Measurements from ENCODE around the gene IL17RB.

IL17RB gene

DNA sequence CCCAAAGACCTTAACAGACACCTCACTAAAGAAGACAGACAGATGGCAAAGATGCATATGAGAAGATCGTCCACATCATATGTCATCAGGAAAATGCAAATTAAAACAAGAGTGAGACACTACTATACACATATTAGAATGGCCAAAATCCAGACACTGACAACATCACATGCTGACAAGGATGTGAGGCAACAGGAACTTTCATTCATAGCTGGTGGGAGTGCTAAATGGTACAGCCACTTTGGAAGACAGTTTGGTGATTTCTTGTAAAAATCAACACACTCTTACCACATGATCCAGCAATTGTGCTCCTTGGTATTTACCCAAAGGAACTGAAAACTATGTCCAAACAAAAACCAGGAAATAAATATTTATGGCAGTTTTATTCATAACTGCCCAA, 17.8 kb upstream of the IL17RB start:
- no peak for DNase-seq (ENCODE audit: low read depth in 2 of 2)

GRCh38 chr3:53829605-53830004, 16.8 kb upstream of the IL17RB start:
- no peak for DNase-seq (ENCODE audit: low read depth in 2 of 2)

GRCh38 chr3:53830944-53831343, 15.4 kb upstream of the IL17RB start:
- DNase-seq (ENCODE audit: low read depth in 2 of 2) = no peak

DNA sequence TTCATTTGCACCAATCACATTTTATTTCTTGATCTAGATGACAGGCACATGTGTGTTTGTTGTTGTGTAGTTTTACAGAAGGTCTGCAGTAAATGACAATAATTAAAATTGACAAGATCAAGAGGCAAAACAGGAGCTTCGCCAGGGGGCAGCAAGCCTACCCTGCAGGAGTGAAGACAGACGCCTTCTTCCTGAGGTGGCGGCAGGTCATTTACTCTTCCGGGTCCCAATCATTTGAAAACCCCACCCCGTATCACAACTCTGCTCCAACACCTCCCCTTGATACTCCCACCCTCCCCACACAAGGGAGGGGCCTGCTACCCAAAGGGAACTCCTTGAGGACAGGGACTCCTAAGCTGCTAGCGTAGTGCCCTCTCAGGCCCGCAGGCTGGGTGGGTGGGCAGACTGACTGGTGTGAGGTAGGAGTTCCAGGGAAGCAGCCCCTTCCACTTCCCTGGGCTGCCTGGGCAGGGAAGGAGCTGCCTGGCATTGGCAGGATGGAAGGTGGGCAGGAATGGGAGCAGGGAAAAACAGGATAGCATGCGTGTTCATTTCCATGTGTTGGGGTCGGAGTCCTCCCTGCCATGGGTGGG, 13.2 kb upstream of the IL17RB start:
- DNase-seq (ENCODE audit: low read depth in 2 of 2) = no peak

GRCh38 chr3:53833700-53834099, 12.7 kb upstream of the IL17RB start:
- no peak for DNase-seq (ENCODE audit: low read depth in 2 of 2)

DNA sequence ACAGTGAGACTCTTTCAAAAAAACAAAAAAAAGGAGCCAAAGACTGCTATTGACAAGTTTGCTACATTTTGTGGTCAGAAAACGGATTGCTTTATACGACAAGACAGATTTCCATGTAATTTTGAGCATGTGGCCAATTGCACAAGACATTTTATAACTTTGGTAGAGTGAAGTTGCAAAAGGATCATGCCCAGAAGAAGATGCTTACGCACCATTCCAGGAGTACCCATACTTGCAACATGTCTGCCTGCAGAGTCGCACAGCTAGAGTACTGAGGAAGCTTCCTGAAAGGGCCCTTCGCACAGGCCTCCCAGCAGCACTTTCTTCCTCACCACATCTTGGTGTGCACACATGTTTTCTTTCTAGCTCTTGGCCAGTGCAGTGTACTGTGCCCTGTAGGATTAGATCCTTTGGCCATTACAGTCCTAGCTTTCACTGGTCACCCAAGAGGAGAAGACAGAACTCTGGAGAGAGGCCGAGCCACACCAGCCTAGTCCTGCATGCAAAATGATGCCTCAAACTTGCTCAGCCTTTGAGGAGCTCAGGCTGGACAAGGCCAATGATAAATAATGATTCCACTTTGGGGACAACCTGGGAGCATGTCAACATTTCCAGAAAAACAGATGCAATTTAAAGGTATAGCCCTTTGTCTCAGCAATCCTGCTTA, 11.8 kb upstream of the IL17RB start:
- no peak for DNase-seq (ENCODE audit: low read depth in 2 of 2)

DNA sequence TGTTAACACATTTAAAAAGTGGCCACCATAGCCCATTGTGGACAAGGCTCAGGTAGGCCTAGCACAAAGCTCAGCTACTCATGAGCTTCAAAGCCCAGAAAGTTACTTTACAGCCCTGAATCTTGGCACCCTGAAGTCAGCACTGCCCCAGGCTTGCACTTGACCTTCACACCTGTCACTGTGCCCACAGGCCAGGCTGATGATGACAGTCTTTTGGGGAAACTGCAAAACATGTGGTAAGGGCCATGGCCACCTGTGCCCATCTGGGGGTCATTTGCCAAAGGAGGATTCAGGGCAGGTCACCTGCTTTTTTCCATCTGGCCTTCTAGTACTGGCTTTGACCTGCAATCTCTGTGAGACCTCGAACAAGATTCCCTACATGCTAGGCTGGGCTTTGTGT, 11.1 kb upstream of the IL17RB start:
- DNase-seq (ENCODE audit: low read depth in 2 of 2) = no peak

DNA sequence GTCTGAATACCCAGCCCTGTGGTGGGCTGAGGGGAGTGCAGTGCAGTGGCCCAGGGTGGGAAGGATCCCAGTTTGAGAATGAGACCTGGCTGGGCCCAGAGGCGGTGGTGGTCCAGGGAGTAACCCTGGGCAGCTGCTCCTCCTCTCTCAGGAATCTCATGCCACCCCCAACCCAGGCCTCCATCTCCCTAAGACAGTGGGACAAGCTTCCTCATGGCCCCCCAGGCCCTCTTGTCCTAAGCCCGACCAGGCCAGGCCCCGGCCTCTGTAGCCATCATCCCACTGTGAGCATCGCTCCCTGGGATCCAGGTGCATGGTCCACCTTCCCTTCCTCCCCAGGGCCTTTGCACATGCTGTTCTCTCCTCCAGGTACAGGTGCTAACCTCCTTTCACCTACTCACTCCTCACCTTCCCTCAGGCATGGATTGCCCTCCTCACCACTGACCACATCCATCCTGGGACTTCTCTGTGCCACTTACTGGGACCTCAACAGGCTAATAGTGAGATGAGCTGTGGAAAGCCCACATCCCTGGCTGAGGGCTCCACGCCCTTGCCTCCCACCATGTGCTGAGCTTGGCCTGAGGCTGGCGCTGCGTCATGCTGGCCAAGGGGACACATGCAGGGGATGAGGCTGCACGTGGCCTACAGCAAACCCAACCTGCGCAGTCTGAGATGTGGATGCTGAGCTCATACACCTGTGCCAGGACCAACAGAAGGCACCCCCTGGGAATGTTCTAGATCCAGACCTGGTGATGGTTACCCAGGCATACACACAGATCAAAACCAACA, 10.1 kb upstream of the IL17RB start:
- DNase-seq (ENCODE audit: low read depth in 2 of 2) = no peak

DNA sequence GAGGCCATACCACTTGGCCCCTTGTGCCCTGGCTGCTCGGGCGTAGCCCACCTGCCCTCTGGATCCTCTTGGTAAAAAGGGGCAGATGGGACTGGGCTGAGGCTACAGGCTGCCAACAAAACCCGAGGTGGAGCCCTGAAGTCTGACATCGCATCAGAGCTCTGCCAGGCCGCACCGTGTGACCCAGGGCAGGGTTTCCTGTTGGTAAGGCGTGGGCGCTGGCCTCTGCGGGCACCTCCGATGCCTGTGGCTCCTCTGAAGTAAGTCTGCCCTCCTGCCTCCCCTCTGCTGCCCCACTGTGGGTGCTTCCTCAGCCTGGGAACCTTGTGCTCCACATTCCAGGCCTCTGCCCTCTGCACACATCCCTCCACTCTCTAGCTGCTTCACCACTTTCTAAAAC, 9.0 kb upstream of the IL17RB start:
- DNase-seq (ENCODE audit: low read depth in 2 of 2) = no peak

- no peak for DNase-seq (ENCODE audit: low read depth in 2 of 2)
Observed at GRCh38 chr3:53841296-53841695, 5.1 kb upstream of the IL17RB start.

- no peak for DNase-seq (ENCODE audit: low read depth in 2 of 2)
Observed at GRCh38 chr3:53842436-53843194, 3.8 kb upstream of the IL17RB start.

DNA sequence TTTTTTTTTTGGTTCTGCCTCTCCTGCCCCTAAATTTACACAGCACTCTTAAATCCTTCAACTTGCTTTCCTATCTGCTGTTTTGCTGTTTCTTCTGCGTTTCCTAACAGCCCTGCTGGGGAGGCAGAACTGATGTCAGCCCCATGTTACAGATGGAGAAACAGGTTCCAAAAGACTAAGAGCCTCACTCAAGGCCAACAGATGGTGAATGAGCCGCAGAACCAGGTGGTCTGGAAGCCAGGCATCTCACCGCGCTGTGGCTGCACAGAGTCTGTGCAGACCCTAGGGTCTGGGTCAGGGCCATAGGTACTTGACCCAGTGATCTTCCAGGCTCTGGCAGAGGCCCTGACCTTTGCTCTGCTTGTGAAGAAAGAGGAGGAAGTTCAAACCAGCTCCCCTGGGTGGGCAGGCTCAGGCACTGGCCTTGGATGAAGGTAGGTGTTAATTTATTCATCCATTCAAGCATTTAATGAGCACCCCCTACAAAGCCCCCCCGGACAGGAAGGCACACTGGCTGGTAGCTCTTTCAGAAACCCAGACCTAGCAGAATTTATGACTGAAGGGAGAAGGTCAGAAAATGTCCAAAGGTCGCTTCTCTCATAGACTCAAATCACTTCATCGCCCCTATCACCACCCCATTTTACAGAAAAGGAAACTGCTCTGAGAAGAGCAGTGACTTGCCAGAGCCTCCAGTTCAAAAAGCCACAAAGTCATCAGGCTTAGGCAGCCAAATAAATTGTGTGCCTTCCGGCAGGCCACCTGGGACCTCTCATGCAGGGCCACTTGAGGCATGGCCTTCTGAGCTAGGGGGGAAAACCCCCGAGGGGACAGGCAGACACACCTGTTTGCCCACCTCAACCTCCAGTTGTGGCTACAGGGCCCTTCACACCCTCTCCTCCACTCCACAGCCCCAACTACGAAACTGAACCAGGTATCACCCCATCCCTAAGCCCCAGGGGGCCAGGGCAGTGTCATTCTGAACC, 2.9 kb upstream of the IL17RB start:
- no peak for DNase-seq (ENCODE audit: low read depth in 2 of 2)

DNA sequence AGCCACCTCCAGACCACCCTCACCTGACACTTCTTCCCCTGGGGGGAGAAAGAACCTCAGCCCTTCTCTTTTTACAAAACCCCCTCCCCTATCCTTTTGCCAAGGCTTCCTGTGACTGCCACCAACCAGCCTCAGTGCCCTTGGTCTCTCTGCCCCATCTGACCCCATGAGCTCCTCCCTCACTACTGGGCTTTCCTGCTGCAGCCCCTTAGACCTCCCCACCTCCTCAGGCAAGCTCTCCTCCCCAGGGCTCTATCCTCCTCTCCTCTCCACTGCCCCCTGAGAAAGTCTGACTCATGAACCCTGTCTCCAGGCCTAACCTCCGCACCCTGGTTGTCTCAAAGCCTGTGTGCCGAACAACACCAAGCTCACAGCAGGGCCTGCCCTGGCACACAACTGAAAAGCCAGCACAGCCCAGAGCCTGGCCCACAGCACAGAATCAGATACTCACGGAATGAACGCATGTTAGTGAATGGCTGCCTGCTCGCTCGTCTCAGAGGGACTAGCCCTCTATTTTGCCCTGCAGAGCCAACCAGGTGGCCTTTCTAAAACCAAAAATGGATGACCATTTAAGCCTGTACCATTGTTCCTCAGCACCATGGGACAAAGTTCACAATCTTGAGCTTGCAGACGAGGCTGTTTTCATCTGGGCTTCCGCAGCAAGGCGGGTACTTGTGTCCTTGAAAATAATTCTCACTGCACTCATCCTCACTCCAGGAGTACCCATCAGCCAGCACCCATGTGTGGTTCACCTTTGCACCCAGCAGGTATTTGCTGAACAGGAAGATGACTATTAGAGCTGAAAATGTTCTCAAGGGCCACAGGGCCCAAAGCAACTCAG, 1.9 kb upstream of the IL17RB start:
- DNase-seq (ENCODE audit: low read depth in 2 of 2) = no peak

DNA sequence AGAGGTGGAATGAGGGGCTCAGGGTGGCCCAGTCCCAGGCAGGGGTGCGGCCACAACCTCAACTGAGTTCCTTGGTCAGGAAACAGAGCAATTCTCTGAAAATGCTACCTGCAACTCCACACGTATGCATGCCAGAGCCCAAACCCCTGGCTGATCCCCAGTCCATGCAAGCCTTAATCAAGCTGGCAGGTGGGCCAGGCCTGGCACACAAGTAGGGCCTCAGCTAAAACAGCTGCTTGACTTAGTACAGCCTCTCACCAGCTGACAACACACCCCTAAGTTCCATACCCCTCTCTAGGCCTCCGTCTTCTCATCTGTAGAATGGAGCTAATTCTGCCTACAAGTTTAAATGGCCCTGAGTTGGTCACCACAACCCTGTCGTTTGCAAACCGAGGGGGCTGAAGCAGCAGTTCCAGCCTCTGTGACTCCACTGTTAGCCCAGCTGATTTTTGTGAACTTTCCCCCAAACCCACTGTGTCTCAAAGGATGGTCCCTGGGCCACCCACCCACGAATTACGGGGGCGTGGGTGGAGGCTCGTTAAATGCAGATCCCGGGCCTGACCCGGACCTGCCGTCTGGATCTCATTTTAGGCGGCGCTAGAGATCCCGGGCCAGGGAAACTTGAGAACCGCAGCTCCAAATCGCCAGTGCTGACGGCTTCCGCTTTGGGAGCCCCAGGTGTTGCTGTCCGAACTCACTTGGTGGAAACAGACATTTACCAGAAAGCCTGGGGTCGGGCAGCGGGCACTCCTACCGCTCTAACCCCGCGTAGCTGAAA, 1.1 kb upstream of the IL17RB start:
- DNase-seq (ENCODE audit: low read depth in 2 of 2) = no peak

DNA sequence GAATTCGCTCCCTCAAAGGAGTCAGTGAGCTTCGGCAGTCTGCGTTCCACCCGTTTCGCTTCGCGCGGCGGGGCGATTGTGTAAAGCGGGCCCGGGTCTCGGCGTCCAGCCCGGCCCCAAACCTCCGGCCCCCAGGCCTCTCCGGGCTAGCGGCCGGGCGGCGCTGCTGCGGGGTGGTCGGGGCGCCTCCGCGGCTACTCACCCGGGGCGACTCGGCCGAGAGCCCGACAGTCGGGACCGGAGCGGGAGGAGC, 561 bp upstream of the IL17RB start:
- DNase-seq (ENCODE audit: low read depth in 2 of 2) = no peak

GRCh38 chr3:53846851-53847155, 435 bp downstream of the IL17RB start:
- no peak for DNase-seq (ENCODE audit: low read depth in 2 of 2)

DNA sequence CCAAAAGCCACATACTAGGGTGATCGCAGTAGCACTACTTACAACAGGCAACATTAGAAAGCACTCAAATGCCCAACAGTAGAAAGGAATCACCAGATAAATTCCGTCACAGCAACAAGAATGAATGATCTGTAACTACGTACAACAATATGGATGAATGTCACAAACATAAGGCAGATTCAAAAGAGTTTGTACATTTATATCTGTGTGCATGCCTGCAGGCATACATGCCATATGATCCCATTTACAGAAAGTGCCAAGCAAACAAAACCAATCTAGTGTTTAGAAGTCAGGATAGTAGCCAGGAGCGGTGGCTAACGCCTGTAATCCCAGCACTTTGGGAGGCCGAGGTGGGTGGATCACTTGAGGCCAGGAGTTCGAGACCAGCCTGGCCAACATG, 3.5 kb downstream of the IL17RB start:
- no peak for DNase-seq (ENCODE audit: low read depth in 2 of 2)

DNA sequence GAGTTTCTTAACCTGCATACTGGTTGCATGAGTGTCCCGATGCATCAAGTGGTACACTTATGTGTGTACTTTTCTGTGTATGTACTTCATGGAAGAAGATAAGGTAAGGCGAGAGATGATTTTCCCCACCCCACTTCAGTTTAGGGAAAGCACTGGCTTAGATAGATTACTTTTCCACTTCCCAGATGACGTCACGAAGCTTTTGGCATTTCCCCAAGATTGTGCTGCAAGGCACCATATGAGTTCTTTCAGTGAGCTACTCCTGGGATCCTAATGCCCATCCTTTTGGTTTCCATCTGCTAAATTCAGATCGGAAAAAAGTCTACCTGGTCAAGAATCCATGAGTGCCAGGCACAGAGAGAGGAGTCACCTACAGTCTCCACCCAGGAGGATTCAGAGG, 4.5 kb downstream of the IL17RB start:
- no peak for DNase-seq (ENCODE audit: low read depth in 2 of 2)

- no peak for DNase-seq (ENCODE audit: low read depth in 2 of 2)
Observed at GRCh38 chr3:53856964-53857363, 10.6 kb downstream of the IL17RB start.

All from stimulated activated CD8-positive, alpha-beta memory T cell treated with anti-CD3 and anti-CD28 coated beads, Interleukin-2, amount 100 ng/mL, for 1 hour (primary cell).